Liver (tissue), 3 donors: Measurements from ENCODE around the gene RARS2.

Experiments used
- REST ChIP-seq: IDR thresholded peaks from 2 replicates; pipeline ENCODE4 v1.6.1; 2016; ENCODE audit warnings: antibody characterized with exemption, mild to moderate bottlenecking
- TAF1 ChIP-seq: conservative IDR thresholded peaks from 2 replicates; pipeline ENCODE4 v1.6.1; 2016; ENCODE audit warnings: antibody characterized with exemption, mild to moderate bottlenecking
- TF ChIP-seq, protein P1 (sequence below): fragments of 150-350 bp; IDR thresholded peaks from 2 replicates; pipeline ENCODE4 v1.5.1; 2017; ENCODE audit warnings: improper control_type of control experiment, low read depth, low read length; ENCODE audit not compliant: missing input control
- donor health status: healthy.
- donor health status: healthy.

GRCh38 chr6:87534377-87535047, 55.3 kb downstream of the RARS2 start:
- TF ChIP-seq TAF1 (no peak), REST (peak; percentile 61)
- TF ChIP-seq, protein P1, sequence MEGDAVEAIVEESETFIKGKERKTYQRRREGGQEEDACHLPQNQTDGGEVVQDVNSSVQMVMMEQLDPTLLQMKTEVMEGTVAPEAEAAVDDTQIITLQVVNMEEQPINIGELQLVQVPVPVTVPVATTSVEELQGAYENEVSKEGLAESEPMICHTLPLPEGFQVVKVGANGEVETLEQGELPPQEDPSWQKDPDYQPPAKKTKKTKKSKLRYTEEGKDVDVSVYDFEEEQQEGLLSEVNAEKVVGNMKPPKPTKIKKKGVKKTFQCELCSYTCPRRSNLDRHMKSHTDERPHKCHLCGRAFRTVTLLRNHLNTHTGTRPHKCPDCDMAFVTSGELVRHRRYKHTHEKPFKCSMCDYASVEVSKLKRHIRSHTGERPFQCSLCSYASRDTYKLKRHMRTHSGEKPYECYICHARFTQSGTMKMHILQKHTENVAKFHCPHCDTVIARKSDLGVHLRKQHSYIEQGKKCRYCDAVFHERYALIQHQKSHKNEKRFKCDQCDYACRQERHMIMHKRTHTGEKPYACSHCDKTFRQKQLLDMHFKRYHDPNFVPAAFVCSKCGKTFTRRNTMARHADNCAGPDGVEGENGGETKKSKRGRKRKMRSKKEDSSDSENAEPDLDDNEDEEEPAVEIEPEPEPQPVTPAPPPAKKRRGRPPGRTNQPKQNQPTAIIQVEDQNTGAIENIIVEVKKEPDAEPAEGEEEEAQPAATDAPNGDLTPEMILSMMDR, result no peak
